GM10266 (cell line): ENCODE data around the gene CELF1.

Source experiments
- DNase-seq: peaks from one replicate; pipeline ENCODE4 v3.0.0; 2012; ENCODE audit errors: extremely low spot score
- CTCF ChIP-seq: IDR thresholded peaks from 2 replicates; pipeline ENCODE4 v1.5.1; 2012; ENCODE audit warnings: mild to moderate bottlenecking, low read depth; ENCODE audit not compliant: control insufficient read depth, insufficient read depth; ENCODE audit errors: missing control alignments

Gene CELF1

DNA sequence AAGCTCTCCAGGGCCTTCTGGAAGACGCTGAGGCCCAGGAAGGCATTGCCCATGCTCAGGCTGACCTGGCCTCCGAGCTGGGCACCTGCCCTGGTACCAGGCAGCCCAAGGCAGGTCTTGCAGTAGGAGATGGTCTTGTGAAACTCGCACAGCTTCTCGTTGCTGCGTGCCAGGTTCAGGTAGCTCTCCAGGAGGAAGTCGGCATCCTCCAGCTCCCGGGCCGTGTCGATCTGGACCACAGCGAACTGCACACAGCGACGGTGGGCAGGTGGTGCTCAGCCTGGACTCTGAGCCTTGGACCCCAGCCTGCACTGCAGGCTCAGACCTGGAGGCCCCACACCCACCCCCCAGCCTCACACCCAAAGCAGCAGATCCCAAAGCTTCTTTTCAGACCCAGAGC lies 105.0 kb downstream of the CELF1 start:
- no peak for DNase-seq
- TF ChIP-seq CTCF: no peak

GRCh38 chr11:47446833-47447232 lies 106.1 kb downstream of the CELF1 start:
- no peak for DNase-seq
- TF ChIP-seq CTCF: no peak

GRCh38 chr11:47445840-47446239 lies 107.1 kb downstream of the CELF1 start:
- no peak for DNase-seq
- TF ChIP-seq CTCF: no peak

DNA sequence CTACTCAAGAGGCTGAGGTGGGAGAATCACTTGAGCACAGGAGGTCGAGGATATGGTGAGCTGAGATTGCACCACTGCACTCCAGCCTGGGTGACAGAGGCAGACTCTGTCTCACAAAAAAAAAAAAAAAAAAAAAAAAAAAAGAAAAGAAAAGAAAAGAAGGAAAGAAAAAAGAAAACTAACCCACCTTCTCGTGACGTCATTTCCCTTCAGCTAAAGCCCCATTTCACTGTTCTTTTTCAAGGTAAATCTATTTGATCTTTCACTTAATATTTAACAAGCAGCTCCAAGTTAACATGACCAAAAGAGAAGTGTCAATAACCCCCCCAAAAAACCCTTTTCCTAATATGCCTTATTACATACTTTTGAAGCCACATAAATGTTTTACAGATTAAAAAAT lies 109.1 kb downstream of the CELF1 start:
- DNase-seq: no peak
- TF ChIP-seq CTCF: no peak

GRCh38 chr11:47443028-47443700 lies 109.8 kb downstream of the CELF1 start:
- no peak for DNase-seq
- TF ChIP-seq CTCF: no peak

DNA sequence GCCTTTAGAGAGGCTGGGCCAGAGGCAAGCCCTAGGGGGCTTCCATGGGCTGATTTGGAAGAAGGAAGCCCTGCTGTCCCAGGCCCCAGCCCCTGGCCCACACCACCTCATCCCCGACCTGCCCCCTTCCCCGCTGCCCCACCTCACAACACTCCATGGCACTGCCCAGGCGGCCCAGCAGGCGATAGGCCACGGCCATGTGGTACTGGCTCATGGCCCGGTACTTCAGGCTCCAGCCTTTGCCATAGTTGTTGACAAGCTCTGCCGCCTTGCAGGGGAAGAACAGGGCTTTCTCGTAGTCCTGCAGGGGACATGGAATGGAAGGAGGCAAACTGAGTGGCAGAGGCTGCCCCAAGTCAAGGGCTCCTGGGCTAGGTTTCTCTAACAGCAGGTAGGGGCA lies 110.4 kb downstream of the CELF1 start:
- TF ChIP-seq CTCF: no peak
- DNase-seq: no peak

- DNase-seq: no peak
- no peak for TF ChIP-seq CTCF
Measured at GRCh38 chr11:47441421-47441820, 111.5 kb downstream of the CELF1 start.
